ENCODE data around the gene SPINK9. TPM values are rescaled to one million over a fixed set of nuclear protein-coding genes. Genes with fewer than 3 reads are reported as not detected.

Gene SPINK9
- total RNA-seq, 1 donor from 2014 or later, result not detected

DNA sequence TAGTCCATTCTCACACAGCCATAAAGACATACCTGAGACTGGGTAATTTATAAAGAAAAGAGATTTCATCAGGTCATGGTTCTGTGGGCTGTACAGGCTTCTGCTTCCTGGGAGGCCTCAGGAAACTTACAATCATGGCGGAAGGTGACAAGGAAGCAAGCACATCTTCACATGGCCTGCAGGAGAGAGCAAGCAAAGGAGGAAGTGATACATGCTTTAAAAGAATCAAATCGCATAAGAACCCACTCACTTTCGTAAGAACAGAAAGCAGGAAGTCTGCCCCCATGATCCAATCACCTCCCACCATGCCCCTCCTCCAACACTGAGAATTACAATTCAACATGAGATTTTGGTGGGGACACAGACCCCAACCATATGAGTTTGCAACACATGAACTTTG is 43.3 kb downstream of the SPINK9 start:
- no peak overlapping the region for H3K4me3 Mint-ChIP-seq
- ChIA-PET CTCF (no interaction called here), POLR2A (no interaction called here)
- ATAC-seq (ENCODE audit: low read depth), result no peak
- no peaks in the 10 kb centered on the region for H3K27me3 Mint-ChIP-seq
- peaks cover 10% of the 10 kb centered on the region for H3K9me3 Mint-ChIP-seq
- TF ChIP-seq, protein P1, sequence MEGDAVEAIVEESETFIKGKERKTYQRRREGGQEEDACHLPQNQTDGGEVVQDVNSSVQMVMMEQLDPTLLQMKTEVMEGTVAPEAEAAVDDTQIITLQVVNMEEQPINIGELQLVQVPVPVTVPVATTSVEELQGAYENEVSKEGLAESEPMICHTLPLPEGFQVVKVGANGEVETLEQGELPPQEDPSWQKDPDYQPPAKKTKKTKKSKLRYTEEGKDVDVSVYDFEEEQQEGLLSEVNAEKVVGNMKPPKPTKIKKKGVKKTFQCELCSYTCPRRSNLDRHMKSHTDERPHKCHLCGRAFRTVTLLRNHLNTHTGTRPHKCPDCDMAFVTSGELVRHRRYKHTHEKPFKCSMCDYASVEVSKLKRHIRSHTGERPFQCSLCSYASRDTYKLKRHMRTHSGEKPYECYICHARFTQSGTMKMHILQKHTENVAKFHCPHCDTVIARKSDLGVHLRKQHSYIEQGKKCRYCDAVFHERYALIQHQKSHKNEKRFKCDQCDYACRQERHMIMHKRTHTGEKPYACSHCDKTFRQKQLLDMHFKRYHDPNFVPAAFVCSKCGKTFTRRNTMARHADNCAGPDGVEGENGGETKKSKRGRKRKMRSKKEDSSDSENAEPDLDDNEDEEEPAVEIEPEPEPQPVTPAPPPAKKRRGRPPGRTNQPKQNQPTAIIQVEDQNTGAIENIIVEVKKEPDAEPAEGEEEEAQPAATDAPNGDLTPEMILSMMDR (IDR thresholded peaks at IDR 0.05), result no peak
- peaks cover 20% of the 10 kb centered on the region for H3K36me3 Mint-ChIP-seq (ENCODE audit: low read depth)
- H3K4me1 Mint-ChIP-seq, result peaks cover 11% of the 10 kb centered on the region
- intact Hi-C loops (cut with micrococcal nuclease), result no loop called here
- no peak overlapping the region for H3K27ac Mint-ChIP-seq
- no peak for DNase-seq

DNA sequence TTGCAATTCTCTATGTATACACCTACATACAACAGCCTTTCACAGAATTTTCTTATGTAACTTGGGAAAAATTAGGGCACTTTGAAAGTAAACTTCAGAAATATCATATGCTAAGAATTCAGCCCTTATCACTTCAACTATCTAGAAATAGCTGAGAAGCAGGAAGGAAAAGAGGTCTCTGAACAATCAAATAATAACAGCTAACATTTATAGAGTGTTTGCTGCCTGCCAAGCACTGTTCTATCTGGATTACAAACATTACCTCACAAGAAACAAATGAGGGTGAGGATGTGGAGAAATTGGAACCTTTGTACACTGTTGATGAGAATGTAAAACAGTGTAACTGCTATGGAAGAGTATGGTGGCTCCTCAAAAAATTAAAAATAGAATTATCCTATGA is 44.0 kb downstream of the SPINK9 start:
- ChIA-PET POLR2A (interaction anchor here (0.6 kb wide), 1 partner anchor 25 kb away, joined by 4 read pairs; no protein-coding TSS in a partner anchor), CTCF (no interaction called here)
- H3K36me3 Mint-ChIP-seq (ENCODE audit: low read depth), result peaks cover 27% of the 10 kb centered on the region
- intact Hi-C loops (cut with micrococcal nuclease), result no loop called here
- peaks cover 10% of the 10 kb centered on the region for H3K9me3 Mint-ChIP-seq
- ATAC-seq (ENCODE audit: low read depth) (no peak), DNase-seq (no peak)
- no peak overlapping the region for H3K27ac Mint-ChIP-seq
- H3K4me3 Mint-ChIP-seq, result no peak overlapping the region
- peaks cover 17% of the 10 kb centered on the region for H3K4me1 Mint-ChIP-seq
- TF ChIP-seq, protein P1 (IDR thresholded peaks at IDR 0.05), result no peak
- no peaks in the 10 kb centered on the region for H3K27me3 Mint-ChIP-seq

DNA sequence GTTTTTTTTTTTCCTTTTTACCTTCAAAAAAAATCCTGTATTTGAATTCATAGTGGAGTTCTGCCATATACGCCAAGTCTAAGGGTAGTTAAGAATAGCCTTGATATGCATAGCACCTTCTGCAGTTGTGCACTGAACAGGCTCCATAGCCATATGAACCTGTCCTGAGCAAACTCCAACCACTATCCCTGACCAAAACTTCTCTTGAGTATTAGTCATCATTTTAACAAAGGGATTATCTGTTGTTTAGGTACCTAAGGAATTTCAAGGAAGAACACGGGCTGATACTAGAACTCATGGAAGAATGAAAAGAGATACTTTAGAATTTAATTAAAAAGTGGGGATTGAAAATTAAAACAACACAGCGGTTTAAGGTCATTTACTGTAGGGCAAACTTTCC is 46.5 kb downstream of the SPINK9 start:
- TF ChIP-seq, protein P1 (IDR thresholded peaks at IDR 0.05), result no peak
- ATAC-seq (ENCODE audit: low read depth) (no peak), DNase-seq (no peak)
- H3K36me3 Mint-ChIP-seq (ENCODE audit: low read depth), result peaks cover 28% of the 10 kb centered on the region
- H3K9me3 Mint-ChIP-seq, result peaks cover 10% of the 10 kb centered on the region
- H3K27me3 Mint-ChIP-seq, result no peaks in the 10 kb centered on the region
- ChIA-PET POLR2A (no interaction called here), CTCF (no interaction called here)
- intact Hi-C loops (cut with micrococcal nuclease), result loop anchor here (2.0 to 10.0 kb wide), 6 partner anchors 350 to 1583 kb away; partner anchors contain the start of genes ADRB2, JAKMIP2, PCYOX1L and SLC26A2
- H3K4me3 Mint-ChIP-seq, result no peak overlapping the region
- no peak overlapping the region for H3K27ac Mint-ChIP-seq
- H3K4me1 Mint-ChIP-seq, result peaks cover 41% of the 10 kb centered on the region

DNA sequence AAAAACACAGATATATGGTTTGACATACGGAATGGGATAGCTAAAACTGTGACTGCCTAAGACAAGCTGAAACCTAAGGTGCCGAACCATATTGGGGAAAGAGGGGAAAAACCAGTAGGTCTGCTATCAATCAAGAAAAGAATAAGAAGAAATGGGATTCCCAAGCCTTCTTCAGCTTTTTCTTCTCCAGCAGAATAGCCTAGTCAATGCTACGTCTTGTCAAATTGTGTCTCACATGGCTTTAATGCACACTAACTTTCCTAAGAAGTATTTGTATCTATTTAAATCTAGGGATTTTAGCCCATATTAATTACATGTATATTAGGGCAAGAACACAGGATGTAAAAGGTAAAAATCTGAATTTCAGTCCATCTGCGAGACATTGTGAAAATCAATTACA is 47.6 kb downstream of the SPINK9 start:
- ChIA-PET POLR2A (no interaction called here), CTCF (no interaction called here)
- Mint-ChIP-seq H3K27me3 (no peaks in the 10 kb centered on the region), H3K4me3 (peak overlapping the region; percentile 97), H3K36me3 (ENCODE audit: low read depth) (peaks cover 31% of the 10 kb centered on the region), H3K4me1 (peaks cover 46% of the 10 kb centered on the region), H3K27ac (peak overlapping the region; percentile 99), H3K9me3 (peaks cover 10% of the 10 kb centered on the region)
- ATAC-seq (ENCODE audit: low read depth), result no peak
- TF ChIP-seq, protein P1 (IDR thresholded peaks at IDR 0.05), result no peak
- intact Hi-C loops (cut with micrococcal nuclease), result loop anchor here (1.0 to 10.0 kb wide), 9 partner anchors 20 to 1582 kb away; partner anchors contain the start of genes ADRB2, CSNK1A1, JAKMIP2 and PCYOX1L
- no peak for DNase-seq

DNA sequence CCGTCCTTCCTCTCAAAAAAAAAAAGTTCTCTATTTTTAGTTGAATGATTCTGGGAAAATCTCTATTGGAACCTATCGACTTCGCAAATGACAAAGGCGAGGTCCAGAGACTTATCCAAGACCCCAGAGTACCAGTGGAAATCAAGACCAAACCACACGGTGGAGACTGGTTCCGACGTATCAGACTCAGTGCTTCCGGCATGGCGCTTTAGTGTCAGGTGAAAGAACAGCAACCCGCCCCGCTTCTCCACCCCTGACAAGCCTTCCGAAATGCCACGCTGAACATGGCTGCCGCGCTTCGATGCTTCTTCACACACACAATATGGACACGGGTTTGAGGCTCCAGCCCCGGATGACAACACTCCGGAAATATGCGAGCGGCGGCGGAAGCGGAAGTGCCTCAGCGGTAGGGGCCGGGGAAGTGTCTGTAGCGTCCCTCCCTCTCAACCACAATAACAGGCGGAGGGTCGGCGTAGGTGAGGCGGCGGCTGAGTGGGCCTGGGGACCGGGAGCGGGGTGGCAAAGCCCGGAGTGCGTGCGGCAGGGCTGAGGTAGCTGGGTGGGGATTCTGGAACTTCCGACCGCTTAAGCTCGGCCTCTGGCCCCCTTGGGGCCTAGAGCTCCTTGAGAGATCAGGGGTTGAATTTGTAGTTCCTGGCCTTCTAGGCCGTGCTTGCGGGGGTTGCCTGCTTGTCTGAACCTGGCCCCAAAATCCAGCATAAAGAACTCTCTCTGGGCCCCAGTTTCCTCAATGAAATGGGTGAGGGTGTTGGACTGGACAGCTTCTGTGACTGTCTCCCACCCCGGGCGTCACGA is 48.4 kb downstream of the SPINK9 start, which contains the start of gene FBXO38:
FBXO38 (plus strand) TSS at position 395 of the 816 bp plus-strand sequence. CDS start 10,819 bp downstream, outside the sequence.
- TF ChIP-seq, protein P1 (IDR thresholded peaks at IDR 0.05), result no peak
- Mint-ChIP-seq H3K4me1 (peaks cover 50% of the 10 kb centered on the region), H3K36me3 (ENCODE audit: low read depth) (peaks cover 29% of the 10 kb centered on the region), H3K27ac (peak within 1 kb of the TSS; percentile 99), H3K4me3 (peak within 1 kb of the TSS; percentile 97), H3K9me3 (peaks cover 3% of the 10 kb centered on the region), H3K27me3 (no peaks in the 10 kb centered on the region)
- intact Hi-C loops (cut with micrococcal nuclease), result loop anchor here (1.0 to 10.0 kb wide), 10 partner anchors 20 to 1937 kb away; partner anchors contain the start of genes ADRB2, CSNK1A1, JAKMIP2 and PCYOX1L
- ATAC-seq (ENCODE audit: low read depth) (peak; percentile 97), DNase-seq (peak; percentile 92)
- CTCF ChIA-PET, result interaction anchor here (1.4 kb wide), 1 partner anchor 21 kb away, joined by 3 read pairs; no protein-coding TSS in a partner anchor
- POLR2A ChIA-PET, result interaction anchor here (0.7 to 1.0 kb wide), 5 partner anchors 9 to 961 kb away, joined by 3 read pairs; partner anchors contain the start of gene GRPEL2

Measured in activated B cell treated with CpG ODN at 0.5 μM for 24 hours (primary cell).